GM18517 (cell line): ENCODE measurements around the gene VWF.

Source experiments
- ATAC-seq: cut with Tn5 transposase; IDR thresholded peaks from one replicate; pipeline ENCODE4 v1.9.1; 2021; ENCODE audit warnings: mild to moderate bottlenecking, moderate library complexity; ENCODE audit not compliant: unreplicated experiment

Gene VWF

GRCh38 chr12:5923043-5923605, 201.3 kb downstream of the VWF start:
- no peak for ATAC-seq

- ATAC-seq: no peak
Measured at GRCh38 chr12:5921966-5922899, 202.2 kb downstream of the VWF start.

GRCh38 chr12:5921027-5921909, 203.2 kb downstream of the VWF start:
- ATAC-seq: no peak

- no peak for ATAC-seq
Measured at GRCh38 chr12:5916785-5917290, 207.6 kb downstream of the VWF start.

GRCh38 chr12:5915511-5915910, 209.0 kb downstream of the VWF start:
- no peak for ATAC-seq

- no peak for ATAC-seq
Measured at GRCh38 chr12:5914387-5915149, 209.9 kb downstream of the VWF start.

- ATAC-seq: no peak
Measured at GRCh38 chr12:5913387-5913786, 211.1 kb downstream of the VWF start.

GRCh38 chr12:5912437-5913334, 211.8 kb downstream of the VWF start:
- ATAC-seq: no peak

- no peak for ATAC-seq
Measured at GRCh38 chr12:5912011-5912410, 212.5 kb downstream of the VWF start.

- no peak for ATAC-seq
Measured at GRCh38 chr12:5910790-5911548, 213.5 kb downstream of the VWF start.

- ATAC-seq: no peak
Measured at GRCh38 chr12:5909560-5909959, 214.9 kb downstream of the VWF start.

- no peak for ATAC-seq
Measured at GRCh38 chr12:5908251-5908650, 216.2 kb downstream of the VWF start.

- ATAC-seq: no peak
Measured at GRCh38 chr12:5907807-5908206, 216.7 kb downstream of the VWF start.

- no peak for ATAC-seq
Measured at GRCh38 chr12:5905757-5906156, 218.7 kb downstream of the VWF start.

GRCh38 chr12:5904969-5905368, 219.5 kb downstream of the VWF start:
- ATAC-seq: no peak

- ATAC-seq: no peak
Measured at GRCh38 chr12:5904441-5904840, 220.0 kb downstream of the VWF start.

- no peak for ATAC-seq
Measured at GRCh38 chr12:5902736-5903135, 221.7 kb downstream of the VWF start.

GRCh38 chr12:5901416-5901815, 223.1 kb downstream of the VWF start:
- ATAC-seq: no peak
